ENCODE measurements around the gene OGDH.

Gene OGDH

DNA sequence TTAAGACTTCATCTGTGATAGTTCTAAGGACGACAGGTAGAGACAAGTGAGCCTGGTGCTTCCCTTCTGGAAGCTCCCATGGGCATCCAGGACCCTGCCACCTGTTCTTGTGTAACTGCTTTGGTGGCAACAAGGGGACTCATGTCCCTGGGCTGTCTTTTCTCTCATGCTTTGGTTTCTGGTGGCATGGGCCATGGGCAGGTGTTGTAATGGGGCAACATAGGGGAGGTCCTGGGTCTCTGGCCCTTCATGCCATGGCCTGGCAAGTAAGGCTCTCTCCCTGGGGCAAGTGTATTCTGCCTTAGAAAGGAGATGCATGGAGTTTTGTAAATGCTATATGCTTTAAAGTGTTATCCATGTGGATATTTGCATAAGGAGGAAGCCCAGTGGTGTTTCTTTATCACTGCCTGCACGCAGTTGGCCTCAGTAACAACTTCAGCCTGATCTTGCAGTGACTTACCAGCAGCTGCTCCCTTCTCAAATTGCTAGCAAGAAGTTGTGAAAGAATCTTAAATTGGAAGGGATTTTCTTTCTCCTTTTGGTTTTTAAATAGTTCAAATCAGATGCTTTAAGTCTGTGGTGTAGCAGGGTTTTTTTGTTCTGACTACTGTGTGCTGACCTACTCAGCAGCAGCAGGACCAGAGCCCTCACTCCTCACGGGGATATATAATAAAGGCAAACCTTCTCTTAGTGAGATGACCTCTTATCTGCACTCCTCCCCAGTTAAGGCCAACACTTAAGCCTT is 39.9 kb downstream of the OGDH start:
- no peak for DNase-seq (ENCODE audit: low spot score)
- in situ Hi-C loops (cut with MboI; ENCODE audit: low sequenced_read_pairs, unreplicated experiment): no loop called here
- TF ChIP-seq, protein P1, sequence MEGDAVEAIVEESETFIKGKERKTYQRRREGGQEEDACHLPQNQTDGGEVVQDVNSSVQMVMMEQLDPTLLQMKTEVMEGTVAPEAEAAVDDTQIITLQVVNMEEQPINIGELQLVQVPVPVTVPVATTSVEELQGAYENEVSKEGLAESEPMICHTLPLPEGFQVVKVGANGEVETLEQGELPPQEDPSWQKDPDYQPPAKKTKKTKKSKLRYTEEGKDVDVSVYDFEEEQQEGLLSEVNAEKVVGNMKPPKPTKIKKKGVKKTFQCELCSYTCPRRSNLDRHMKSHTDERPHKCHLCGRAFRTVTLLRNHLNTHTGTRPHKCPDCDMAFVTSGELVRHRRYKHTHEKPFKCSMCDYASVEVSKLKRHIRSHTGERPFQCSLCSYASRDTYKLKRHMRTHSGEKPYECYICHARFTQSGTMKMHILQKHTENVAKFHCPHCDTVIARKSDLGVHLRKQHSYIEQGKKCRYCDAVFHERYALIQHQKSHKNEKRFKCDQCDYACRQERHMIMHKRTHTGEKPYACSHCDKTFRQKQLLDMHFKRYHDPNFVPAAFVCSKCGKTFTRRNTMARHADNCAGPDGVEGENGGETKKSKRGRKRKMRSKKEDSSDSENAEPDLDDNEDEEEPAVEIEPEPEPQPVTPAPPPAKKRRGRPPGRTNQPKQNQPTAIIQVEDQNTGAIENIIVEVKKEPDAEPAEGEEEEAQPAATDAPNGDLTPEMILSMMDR (IDR thresholded peaks at IDR 0.05; ENCODE audit: borderline replicate concordance, control extremely low read depth, extremely low read depth, insufficient read depth, missing control alignments): no peak

DNA sequence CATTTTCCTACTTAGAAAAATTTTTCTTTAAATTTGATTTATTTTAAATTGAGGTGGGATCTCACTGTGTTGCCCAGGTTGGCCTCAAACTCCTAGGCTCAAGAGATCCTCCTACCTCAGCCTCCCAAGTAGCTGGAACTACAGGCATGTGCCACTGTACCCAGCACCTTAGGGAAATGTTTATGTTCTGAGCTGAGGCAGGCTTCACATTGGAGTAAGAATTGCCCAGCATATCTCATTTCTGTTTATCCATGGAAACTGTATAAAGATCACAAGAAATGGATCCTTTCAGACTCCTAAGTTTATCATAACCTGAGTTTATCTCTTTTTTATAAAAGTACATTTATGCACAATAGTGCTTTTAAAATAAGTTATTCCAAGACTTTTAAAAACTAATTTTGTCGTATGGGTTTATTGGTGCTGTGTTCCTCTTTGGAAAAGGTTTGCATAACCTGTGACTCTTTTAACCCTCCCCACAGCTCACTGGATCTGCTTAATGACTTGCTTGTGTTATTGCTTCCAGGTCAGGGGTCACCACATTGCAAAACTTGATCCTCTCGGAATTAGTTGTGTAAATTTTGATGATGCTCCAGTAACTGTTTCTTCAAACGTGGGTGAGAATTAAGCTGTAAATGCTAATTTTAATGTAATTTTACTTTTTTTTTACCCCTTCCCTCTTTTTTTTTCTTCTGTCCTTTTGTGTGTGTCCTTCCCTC is 40.7 kb downstream of the OGDH start:
- TF ChIP-seq, protein P1 (IDR thresholded peaks at IDR 0.05; ENCODE audit: borderline replicate concordance, control extremely low read depth, extremely low read depth, insufficient read depth, missing control alignments): no peak
- DNase-seq (ENCODE audit: low spot score): no peak
- in situ Hi-C loops (cut with MboI; ENCODE audit: low sequenced_read_pairs, unreplicated experiment): no loop called here

DNA sequence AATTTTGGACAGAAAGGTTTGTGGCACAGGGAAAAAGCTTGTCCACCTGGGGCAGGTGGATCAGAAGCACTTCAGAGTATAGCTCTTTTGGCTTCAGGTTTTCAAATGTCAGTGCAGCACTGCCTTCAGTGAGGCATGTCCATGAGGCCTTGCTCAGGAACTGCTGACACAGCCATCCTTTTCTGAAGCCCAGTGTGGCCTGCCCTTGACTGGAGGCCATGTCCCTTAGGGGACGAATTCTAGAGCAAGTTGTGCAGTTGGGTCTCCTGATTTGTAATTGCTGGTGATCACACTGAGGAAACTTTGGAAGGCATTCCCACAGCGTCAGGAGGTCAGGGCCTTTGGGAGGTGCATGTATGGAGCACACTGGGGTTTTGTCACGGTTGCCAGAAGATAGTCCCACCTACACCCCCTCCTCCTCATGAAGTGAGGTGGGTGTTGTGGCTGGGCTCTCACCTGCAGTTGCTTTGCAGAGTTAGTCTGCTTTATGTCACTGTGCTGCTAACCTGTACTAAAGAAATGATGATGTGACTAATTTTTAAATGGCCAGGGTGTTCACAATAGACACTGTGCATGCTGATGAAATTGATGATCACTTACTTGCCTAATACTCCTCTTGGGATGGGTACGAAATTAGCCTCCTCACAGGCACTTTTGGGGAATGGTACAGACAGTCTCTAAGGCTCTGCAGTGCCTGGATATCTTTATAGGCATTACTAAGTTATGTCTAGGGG is 41.7 kb downstream of the OGDH start:
- TF ChIP-seq, protein P1 (IDR thresholded peaks at IDR 0.05; ENCODE audit: borderline replicate concordance, control extremely low read depth, extremely low read depth, insufficient read depth, missing control alignments): no peak
- in situ Hi-C loops (cut with MboI; ENCODE audit: low sequenced_read_pairs, unreplicated experiment): no loop called here
- no peak for DNase-seq (ENCODE audit: low spot score)

DNA sequence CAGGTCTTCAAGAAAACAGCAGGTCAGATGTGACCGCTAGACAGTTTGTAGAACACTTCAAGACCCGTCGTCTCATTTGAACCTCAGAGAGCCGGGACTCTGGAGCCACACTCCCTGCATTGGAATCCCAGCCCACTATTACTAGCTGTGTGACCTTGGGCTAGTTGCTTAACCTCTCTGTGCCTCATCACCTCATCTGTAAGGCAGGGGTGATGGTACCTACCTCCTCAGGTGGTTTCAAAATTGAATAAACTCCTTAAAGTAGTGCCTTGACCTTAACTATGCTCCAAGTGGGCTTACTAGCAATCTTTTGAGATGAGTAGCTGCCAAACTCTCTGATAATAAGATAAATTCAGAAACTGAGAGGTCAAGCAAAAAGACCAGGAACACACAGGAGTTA is 43.8 kb downstream of the OGDH start:
- no peak for DNase-seq (ENCODE audit: low spot score)
- TF ChIP-seq, protein P1 (IDR thresholded peaks at IDR 0.05; ENCODE audit: borderline replicate concordance, control extremely low read depth, extremely low read depth, insufficient read depth, missing control alignments): no peak
- in situ Hi-C loops (cut with MboI; ENCODE audit: low sequenced_read_pairs, unreplicated experiment): no loop called here

DNA sequence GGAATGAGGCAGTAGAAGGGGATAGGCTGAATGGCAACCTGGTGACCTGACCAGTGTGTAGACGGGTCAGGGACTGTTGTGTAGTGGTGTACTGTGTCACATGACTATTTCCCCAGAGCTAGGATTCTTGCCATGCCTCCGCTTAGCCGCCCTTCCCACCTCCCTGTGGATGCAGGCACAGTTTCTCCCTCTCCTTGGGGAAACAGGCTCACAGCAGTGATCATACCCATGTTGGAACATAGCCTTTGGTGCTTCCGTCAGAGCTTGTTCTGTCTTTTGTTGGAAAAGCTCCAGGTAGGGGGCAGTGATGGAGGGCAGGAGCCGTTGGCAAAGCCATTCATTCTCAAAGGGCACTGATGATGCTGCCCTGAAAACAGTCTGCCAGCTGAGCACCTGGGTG is 44.3 kb downstream of the OGDH start:
- TF ChIP-seq, protein P1 (IDR thresholded peaks at IDR 0.05; ENCODE audit: borderline replicate concordance, control extremely low read depth, extremely low read depth, insufficient read depth, missing control alignments): no peak
- no peak for DNase-seq (ENCODE audit: low spot score)
- in situ Hi-C loops (cut with MboI; ENCODE audit: low sequenced_read_pairs, unreplicated experiment): no loop called here

DNA sequence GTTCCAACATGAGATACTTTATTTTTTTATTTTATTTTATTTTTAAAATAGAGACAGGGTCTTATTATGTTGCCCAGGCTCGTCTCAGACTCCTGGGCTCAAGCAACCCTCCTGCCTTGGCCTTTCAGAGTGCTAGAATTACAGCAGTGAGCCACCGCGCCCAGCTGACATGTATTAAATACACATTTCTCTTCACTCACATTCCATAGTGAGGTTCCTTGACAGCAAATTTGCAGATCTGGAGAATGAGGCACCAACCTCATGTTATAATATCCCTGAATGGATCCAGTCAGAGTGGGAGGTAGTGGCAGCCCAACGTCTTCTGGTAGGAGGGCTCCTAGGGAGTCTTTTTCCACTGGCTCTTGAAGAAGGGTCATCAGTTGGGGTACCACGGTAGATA is 46.1 kb downstream of the OGDH start:
- DNase-seq (ENCODE audit: low spot score): no peak
- in situ Hi-C loops (cut with MboI; ENCODE audit: low sequenced_read_pairs, unreplicated experiment): no loop called here
- TF ChIP-seq, protein P1 (IDR thresholded peaks at IDR 0.05; ENCODE audit: borderline replicate concordance, control extremely low read depth, extremely low read depth, insufficient read depth, missing control alignments): no peak
